ENCODE measurements around the gene BCKDHB.
A peak's percentile ranks its signal among the peaks of the same experiment; 100 is the strongest.

Gene BCKDHB

GRCh38 chr6:80329496-80329895, 223.0 kb downstream of the BCKDHB start:
- ChIA-PET CTCF (interaction anchor here (1.5 to 1.6 kb wide), 2 partner anchors 9 to 10 kb away, joined by 3 to 6 read pairs; no protein-coding TSS in a partner anchor), POLR2A (interaction anchor here (0.6 kb wide), 1 partner anchor 1187 kb away, joined by 3 read pairs; no protein-coding TSS in a partner anchor)
- no peaks in the 10 kb centered on the region for H3K36me3 ChIP-seq (ENCODE audit: control insufficient read depth in 4 of 4, insufficient read depth in 4 of 4, low read length in 3 of 4)

GRCh38 chr6:80330961-80331360, 224.5 kb downstream of the BCKDHB start:
- no peak for DNase-seq
- no peaks in the 10 kb centered on the region for H3K36me3 ChIP-seq (ENCODE audit: control insufficient read depth in 4 of 4, insufficient read depth in 4 of 4, low read length in 3 of 4)
- H3K27me3 ChIP-seq (replicated peaks in 2 of 5; ENCODE audit: control insufficient read depth in 4 of 5, insufficient read depth in 5 of 5, low read length in 4 of 5) = no peaks in the 10 kb centered on the region
- no peak overlapping the region for H3K4me3 ChIP-seq (ENCODE audit: control insufficient read depth in 1 of 7, extremely low read depth in 1 of 7, insufficient read depth in 4 of 7, low read depth in 2 of 7, low read length in 6 of 7)
- CTCF ChIA-PET = interaction anchor here (1.6 kb wide), 1 partner anchor 9 kb away, joined by 6 read pairs; no protein-coding TSS in a partner anchor
- 83% methylated on average over 3 of the region's 3 CpGs for WGBS (ENCODE audit: insufficient coverage)
- H3K9me3 ChIP-seq (ENCODE audit: control extremely low read depth in 1 of 5, control insufficient read depth in 4 of 5, insufficient read depth in 2 of 5, low read depth in 1 of 5, low read length in 4 of 5) = no peaks in the 10 kb centered on the region
- H3K4me1 ChIP-seq (ENCODE audit: control extremely low read depth in 1 of 4, control insufficient read depth in 4 of 4, insufficient read depth in 4 of 4, low read length in 3 of 4) = no peaks in the 10 kb centered on the region
- H3K27ac ChIP-seq (ENCODE audit: insufficient read depth in 1 of 2, low read depth in 1 of 2, low read length in 2 of 2, poor library complexity in 1 of 2, severe bottlenecking in 2 of 2) = no peak overlapping the region
- POLR2A ChIA-PET = no interaction called here

More at GRCh38 chr6:80329496-80329895, 223.0 kb downstream of the BCKDHB start:
- Histone ChIP-seq H3K27me3 (replicated peaks in 2 of 5; ENCODE audit: control insufficient read depth in 4 of 5, insufficient read depth in 5 of 5, low read length in 4 of 5) (no peaks in the 10 kb centered on the region), H3K27ac (ENCODE audit: insufficient read depth in 1 of 2, low read depth in 1 of 2, low read length in 2 of 2, poor library complexity in 1 of 2, severe bottlenecking in 2 of 2) (no peak overlapping the region), H3K4me1 (ENCODE audit: control extremely low read depth in 1 of 4, control insufficient read depth in 4 of 4, insufficient read depth in 4 of 4, low read length in 3 of 4) (no peaks in the 10 kb centered on the region), H3K9me3 (ENCODE audit: control extremely low read depth in 1 of 5, control insufficient read depth in 4 of 5, insufficient read depth in 2 of 5, low read depth in 1 of 5, low read length in 4 of 5) (no peaks in the 10 kb centered on the region), H3K4me3 (ENCODE audit: control insufficient read depth in 1 of 7, extremely low read depth in 1 of 7, insufficient read depth in 4 of 7, low read depth in 2 of 7, low read length in 6 of 7) (no peak overlapping the region)
- DNase-seq = no peak

- POLR2A ChIA-PET = no interaction called here
- Histone ChIP-seq H3K4me3 (ENCODE audit: control insufficient read depth in 1 of 7, extremely low read depth in 1 of 7, insufficient read depth in 4 of 7, low read depth in 2 of 7, low read length in 6 of 7) (no peak overlapping the region), H3K36me3 (ENCODE audit: control insufficient read depth in 4 of 4, insufficient read depth in 4 of 4, low read length in 3 of 4) (no peaks in the 10 kb centered on the region), H3K27me3 (replicated peaks in 2 of 5; ENCODE audit: control insufficient read depth in 4 of 5, insufficient read depth in 5 of 5, low read length in 4 of 5) (no peaks in the 10 kb centered on the region), H3K4me1 (ENCODE audit: control extremely low read depth in 1 of 4, control insufficient read depth in 4 of 4, insufficient read depth in 4 of 4, low read length in 3 of 4) (no peaks in the 10 kb centered on the region), H3K9me3 (ENCODE audit: control extremely low read depth in 1 of 5, control insufficient read depth in 4 of 5, insufficient read depth in 2 of 5, low read depth in 1 of 5, low read length in 4 of 5) (no peaks in the 10 kb centered on the region), H3K27ac (ENCODE audit: insufficient read depth in 1 of 2, low read depth in 1 of 2, low read length in 2 of 2, poor library complexity in 1 of 2, severe bottlenecking in 2 of 2) (no peak overlapping the region)
- WGBS (ENCODE audit: insufficient coverage) = 100% methylated on average over 2 of the region's 2 CpGs
- CTCF ChIA-PET = no interaction called here
- DNase-seq = no peak
Measured at GRCh38 chr6:80331522-80331921, 225.1 kb downstream of the BCKDHB start.

- Histone ChIP-seq H3K27ac (ENCODE audit: insufficient read depth in 1 of 2, low read depth in 1 of 2, low read length in 2 of 2, poor library complexity in 1 of 2, severe bottlenecking in 2 of 2) (no peak overlapping the region), H3K4me1 (ENCODE audit: control extremely low read depth in 1 of 4, control insufficient read depth in 4 of 4, insufficient read depth in 4 of 4, low read length in 3 of 4) (no peaks in the 10 kb centered on the region), H3K36me3 (ENCODE audit: control insufficient read depth in 4 of 4, insufficient read depth in 4 of 4, low read length in 3 of 4) (no peaks in the 10 kb centered on the region), H3K27me3 (replicated peaks in 2 of 5; ENCODE audit: control insufficient read depth in 4 of 5, insufficient read depth in 5 of 5, low read length in 4 of 5) (no peaks in the 10 kb centered on the region), H3K4me3 (ENCODE audit: control insufficient read depth in 1 of 7, extremely low read depth in 1 of 7, insufficient read depth in 4 of 7, low read depth in 2 of 7, low read length in 6 of 7) (no peak overlapping the region), H3K9me3 (ENCODE audit: control extremely low read depth in 1 of 5, control insufficient read depth in 4 of 5, insufficient read depth in 2 of 5, low read depth in 1 of 5, low read length in 4 of 5) (no peaks in the 10 kb centered on the region)
- WGBS (ENCODE audit: insufficient coverage) = 50% methylated on average over 2 of the region's 3 CpGs
- no peak for DNase-seq
- POLR2A ChIA-PET = no interaction called here
- CTCF ChIA-PET = interaction anchor here (1.1 to 1.2 kb wide), 2 partner anchors 10 to 19 kb away, joined by 3 to 4 read pairs; no protein-coding TSS in a partner anchor
Measured at GRCh38 chr6:80331974-80332373, 225.5 kb downstream of the BCKDHB start.

GRCh38 chr6:80333342-80333741, 226.9 kb downstream of the BCKDHB start:
- Histone ChIP-seq H3K4me1 (ENCODE audit: control extremely low read depth in 1 of 4, control insufficient read depth in 4 of 4, insufficient read depth in 4 of 4, low read length in 3 of 4) (no peaks in the 10 kb centered on the region), H3K4me3 (ENCODE audit: control insufficient read depth in 1 of 7, extremely low read depth in 1 of 7, insufficient read depth in 4 of 7, low read depth in 2 of 7, low read length in 6 of 7) (no peak overlapping the region), H3K27me3 (replicated peaks in 2 of 5; ENCODE audit: control insufficient read depth in 4 of 5, insufficient read depth in 5 of 5, low read length in 4 of 5) (no peaks in the 10 kb centered on the region), H3K27ac (ENCODE audit: insufficient read depth in 1 of 2, low read depth in 1 of 2, low read length in 2 of 2, poor library complexity in 1 of 2, severe bottlenecking in 2 of 2) (no peak overlapping the region), H3K9me3 (ENCODE audit: control extremely low read depth in 1 of 5, control insufficient read depth in 4 of 5, insufficient read depth in 2 of 5, low read depth in 1 of 5, low read length in 4 of 5) (no peaks in the 10 kb centered on the region), H3K36me3 (ENCODE audit: control insufficient read depth in 4 of 4, insufficient read depth in 4 of 4, low read length in 3 of 4) (no peaks in the 10 kb centered on the region)
- DNase-seq = no peak
- POLR2A ChIA-PET = no interaction called here
- no CpG with 5 or more reads among the region's 3 CpGs for WGBS (ENCODE audit: insufficient coverage)
- CTCF ChIA-PET = interaction anchor here (1.1 to 1.2 kb wide), 2 partner anchors 8 to 21 kb away, joined by 3 to 4 read pairs; no protein-coding TSS in a partner anchor

- POLR2A ChIA-PET = interaction anchor here (0.5 kb wide), 1 partner anchor 12 kb away, joined by 3 read pairs; no protein-coding TSS in a partner anchor
- no peaks in the 10 kb centered on the region for H3K27me3 ChIP-seq (replicated peaks in 2 of 5; ENCODE audit: control insufficient read depth in 4 of 5, insufficient read depth in 5 of 5, low read length in 4 of 5)
- H3K4me1 ChIP-seq (ENCODE audit: control extremely low read depth in 1 of 4, control insufficient read depth in 4 of 4, insufficient read depth in 4 of 4, low read length in 3 of 4) = no peaks in the 10 kb centered on the region
- no peaks in the 10 kb centered on the region for H3K36me3 ChIP-seq (ENCODE audit: control insufficient read depth in 4 of 4, insufficient read depth in 4 of 4, low read length in 3 of 4)
- 90% methylated on average over 4 of the region's 6 CpGs for WGBS (ENCODE audit: insufficient coverage)
- peak overlapping the region in 1 of 7 experiments; percentile 19 for H3K4me3 ChIP-seq (ENCODE audit: control insufficient read depth in 1 of 7, extremely low read depth in 1 of 7, insufficient read depth in 4 of 7, low read depth in 2 of 7, low read length in 6 of 7)
- CTCF ChIA-PET = no interaction called here
- DNase-seq = no peak
- no peak overlapping the region for H3K27ac ChIP-seq (ENCODE audit: insufficient read depth in 1 of 2, low read depth in 1 of 2, low read length in 2 of 2, poor library complexity in 1 of 2, severe bottlenecking in 2 of 2)
- H3K9me3 ChIP-seq (ENCODE audit: control extremely low read depth in 1 of 5, control insufficient read depth in 4 of 5, insufficient read depth in 2 of 5, low read depth in 1 of 5, low read length in 4 of 5) = no peaks in the 10 kb centered on the region
Measured at GRCh38 chr6:80335121-80335531, 228.7 kb downstream of the BCKDHB start.

- no peak overlapping the region for H3K4me3 ChIP-seq (ENCODE audit: control insufficient read depth in 1 of 7, extremely low read depth in 1 of 7, insufficient read depth in 4 of 7, low read depth in 2 of 7, low read length in 6 of 7)
- ChIA-PET CTCF (no interaction called here), POLR2A (no interaction called here)
- no CpG with 5 or more reads among the region's 2 CpGs for WGBS (ENCODE audit: insufficient coverage)
- no peaks in the 10 kb centered on the region for H3K4me1 ChIP-seq (ENCODE audit: control extremely low read depth in 1 of 4, control insufficient read depth in 4 of 4, insufficient read depth in 4 of 4, low read length in 3 of 4)
- H3K27ac ChIP-seq (ENCODE audit: insufficient read depth in 1 of 2, low read depth in 1 of 2, low read length in 2 of 2, poor library complexity in 1 of 2, severe bottlenecking in 2 of 2) = no peak overlapping the region
- H3K27me3 ChIP-seq (replicated peaks in 2 of 5; ENCODE audit: control insufficient read depth in 4 of 5, insufficient read depth in 5 of 5, low read length in 4 of 5) = no peaks in the 10 kb centered on the region
- no peaks in the 10 kb centered on the region for H3K9me3 ChIP-seq (ENCODE audit: control extremely low read depth in 1 of 5, control insufficient read depth in 4 of 5, insufficient read depth in 2 of 5, low read depth in 1 of 5, low read length in 4 of 5)
- H3K36me3 ChIP-seq (ENCODE audit: control insufficient read depth in 4 of 4, insufficient read depth in 4 of 4, low read length in 3 of 4) = no peaks in the 10 kb centered on the region
- DNase-seq = no peak
Measured at GRCh38 chr6:80336911-80337310, 230.4 kb downstream of the BCKDHB start.
